D721Med (cell line): Measurements from ENCODE around the gene MSI2.

Experiments used
- DNase-seq: peaks from one replicate; pipeline ENCODE4 v3.0.0; 2011; ENCODE audit warnings: low spot score; ENCODE audit not compliant: insufficient read length
- FAIRE-seq: peaks from 2 replicates; lab custom pipeline; 2011; peaks lifted over from hg19 to GRCh38; lab: Jason Lieb, UNC
- CTCF ChIP-seq: IDR thresholded peaks from 2 replicates; pipeline ENCODE4 v1.5.1; 2012; ENCODE audit warnings: mild to moderate bottlenecking, control low read depth; ENCODE audit not compliant: insufficient read depth; ENCODE audit errors: missing control alignments

The MSI2 gene

GRCh38 chr17:57527221-57528057 lies 271.1 kb downstream of the MSI2 start:
- TF ChIP-seq CTCF = no peak
- no peak for DNase-seq

DNA sequence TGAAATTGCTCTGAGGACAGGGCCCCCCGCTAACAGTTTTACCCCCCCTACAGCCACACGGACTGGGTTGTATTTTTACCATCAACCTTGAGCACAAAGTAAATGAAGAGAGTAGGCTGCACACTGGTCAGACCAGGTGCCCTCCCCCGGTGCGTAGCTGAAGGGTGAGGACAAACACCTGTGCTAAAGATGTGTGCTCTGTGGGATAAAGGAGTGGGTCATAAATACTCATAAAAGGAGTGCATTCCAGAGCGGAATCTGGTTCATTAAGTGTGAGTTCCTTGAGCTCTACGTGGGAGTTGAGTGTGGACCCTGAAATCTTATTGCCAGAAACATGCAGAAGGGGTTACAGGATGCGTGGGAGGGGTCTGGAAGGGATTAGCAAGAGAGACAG lies 271.7 kb downstream of the MSI2 start:
- DNase-seq (no peak), FAIRE-seq (no peak)
- TF ChIP-seq CTCF = no peak

More at GRCh38 chr17:57527221-57528057, 271.1 kb downstream of the MSI2 start:
- no peak for FAIRE-seq

DNA sequence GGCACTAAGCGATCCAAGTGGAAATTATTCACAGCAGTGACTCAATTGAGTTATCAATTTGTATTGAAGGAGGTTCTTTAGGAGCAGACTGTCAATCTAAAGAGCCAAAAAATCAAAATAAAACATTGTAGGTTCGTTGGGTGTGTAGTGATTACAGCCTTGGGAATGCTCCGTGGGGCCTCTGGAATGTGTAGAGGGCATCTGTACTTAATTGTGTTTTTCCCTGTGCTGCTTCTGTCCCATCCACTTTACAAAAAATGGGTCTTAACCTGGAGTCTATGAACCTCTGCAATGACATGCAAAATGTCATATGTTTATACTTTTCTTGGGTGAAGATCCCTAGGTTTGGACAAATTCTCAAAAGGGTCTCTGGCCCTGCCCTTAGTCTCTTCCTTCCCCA lies 273.7 kb downstream of the MSI2 start:
- no peak for TF ChIP-seq CTCF
- DNase-seq = no peak
- no peak for FAIRE-seq

DNA sequence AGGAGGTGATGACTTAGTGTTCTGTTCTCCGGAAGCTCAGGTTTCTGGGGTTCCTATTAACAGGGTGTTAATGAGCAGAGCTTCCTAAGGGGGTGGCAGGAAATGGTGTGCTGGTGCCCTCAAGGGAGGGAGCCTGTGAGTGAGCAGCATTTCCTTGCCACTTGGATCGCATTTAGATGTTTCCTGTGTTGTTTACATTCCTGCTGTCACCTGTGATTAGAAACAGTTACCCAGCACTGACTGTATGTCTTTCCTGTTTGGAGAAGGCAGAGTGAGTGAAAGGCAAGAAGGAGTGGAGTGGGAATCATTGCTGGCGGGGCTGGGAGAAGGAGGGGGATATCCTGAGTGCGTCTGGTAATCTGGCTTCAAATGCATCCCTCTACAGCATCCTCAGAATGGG lies 274.2 kb downstream of the MSI2 start:
- FAIRE-seq = no peak

GRCh38 chr17:57531078-57531477 lies 274.8 kb downstream of the MSI2 start:
- DNase-seq (no peak), FAIRE-seq (no peak)
- no peak for TF ChIP-seq CTCF

More for the DNA sequence above, 274.2 kb downstream of the MSI2 start:
- no peak for DNase-seq
- no peak for TF ChIP-seq CTCF

DNA sequence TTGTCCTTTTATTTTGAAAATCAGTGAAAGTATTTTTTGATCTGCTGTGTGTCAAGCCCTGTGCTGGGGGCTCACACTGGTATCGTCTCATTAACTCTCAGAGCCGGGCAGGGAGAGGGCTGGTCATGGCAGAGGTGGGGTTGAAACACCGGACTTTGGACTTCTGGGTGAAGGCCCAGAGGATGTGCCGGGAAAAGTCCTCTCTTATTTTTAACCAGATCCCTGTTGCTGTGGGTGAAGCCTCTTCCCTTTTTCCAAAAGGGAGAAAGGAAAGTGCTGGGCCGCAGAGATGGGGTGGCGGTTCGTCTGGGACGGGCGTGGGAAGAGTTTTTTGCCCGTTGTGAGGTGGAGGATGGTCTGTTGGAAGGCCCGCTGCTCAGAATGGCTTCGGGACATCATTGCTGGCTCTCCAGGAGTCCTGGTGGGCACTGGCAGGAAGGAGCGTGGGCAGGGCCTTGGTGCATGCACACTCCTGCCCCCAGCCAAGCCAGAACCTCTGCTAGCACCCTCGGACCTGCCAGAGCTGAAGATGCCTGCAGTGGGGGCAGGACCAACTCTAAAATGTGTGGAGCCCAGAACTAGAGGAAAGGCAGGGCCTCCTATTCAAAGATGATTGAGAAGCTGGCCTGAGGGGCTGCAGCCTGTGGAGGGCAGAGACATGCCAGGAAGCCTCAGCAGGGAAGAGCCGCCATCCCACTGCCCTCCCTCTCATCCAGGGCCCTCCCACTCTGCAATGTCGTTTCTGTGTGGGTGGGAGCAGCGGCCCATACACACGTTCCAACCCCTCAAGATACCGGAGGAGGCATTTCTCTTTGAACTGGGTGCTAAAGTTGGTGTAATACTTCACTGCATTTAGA lies 275.6 kb downstream of the MSI2 start:
- no peak for FAIRE-seq
- DNase-seq = no peak
- no peak for TF ChIP-seq CTCF
